ENCODE results near the gene UHMK1.
"Not testable (repeated sequence)": the region's sequence is repeated elsewhere in the genome, so short reads cannot be mapped to it uniquely, and the experiment has no call there.

The UHMK1 gene

DNA sequence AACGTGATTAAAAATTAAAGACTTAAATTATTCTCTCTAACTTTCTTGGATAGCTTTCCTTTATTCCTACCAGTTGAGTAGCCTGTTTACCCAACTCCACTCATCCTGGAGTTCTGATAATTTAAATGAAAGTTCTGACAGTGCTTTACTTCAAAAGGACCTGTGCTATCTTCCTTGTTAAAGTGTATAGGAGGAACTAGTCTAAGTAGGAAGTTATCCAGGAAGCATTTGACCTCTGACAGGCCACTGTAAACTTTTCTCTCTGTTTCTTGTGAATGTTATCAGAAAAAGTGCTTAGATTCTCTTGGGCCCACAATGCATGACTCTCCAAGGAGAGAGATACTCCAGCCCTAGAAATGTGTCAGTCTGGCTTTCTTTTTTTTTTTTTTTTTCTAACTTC, 73.1 kb downstream of the UHMK1 start:
- DNase-seq, result no peak

DNA sequence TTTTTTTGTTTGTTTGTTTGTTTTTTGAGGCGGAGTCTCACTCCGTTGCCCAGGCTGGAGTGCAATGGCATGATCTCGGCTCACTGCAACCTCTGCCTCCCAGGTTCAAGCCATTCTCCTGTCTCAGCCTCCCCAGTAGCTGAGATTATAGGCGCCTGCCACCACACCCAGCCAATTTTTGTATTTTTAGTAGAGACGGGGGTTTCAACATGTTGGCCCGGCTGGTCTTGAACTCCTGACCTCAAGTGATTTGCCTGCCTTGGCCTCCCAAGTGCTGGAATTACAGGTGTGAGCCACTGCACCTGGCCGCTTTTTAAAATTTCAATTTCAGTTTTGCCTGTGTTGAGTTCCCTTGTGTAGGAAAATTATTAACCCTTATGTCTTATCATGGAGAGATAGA, 73.5 kb downstream of the UHMK1 start:
- DNase-seq, result not testable (repeated sequence)

DNA sequence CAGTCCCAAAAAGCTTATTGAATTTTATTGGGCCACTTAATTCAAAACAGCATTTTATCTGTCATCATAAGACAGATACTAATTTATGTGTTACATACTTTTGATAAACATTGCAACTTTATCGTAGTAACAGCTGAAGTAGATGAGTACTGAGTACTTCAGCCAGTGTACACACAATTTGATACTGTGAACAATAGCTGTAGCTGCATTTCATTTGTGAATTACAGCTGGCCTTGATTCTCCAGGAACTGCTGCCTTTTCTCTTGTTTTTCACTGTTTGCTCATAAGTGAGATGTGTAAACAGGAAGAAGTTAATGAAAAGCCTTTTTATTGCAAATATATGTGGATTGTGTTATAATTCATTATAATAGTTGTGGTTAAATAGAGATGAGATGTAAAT, 74.1 kb downstream of the UHMK1 start:
- no peak for DNase-seq

DNA sequence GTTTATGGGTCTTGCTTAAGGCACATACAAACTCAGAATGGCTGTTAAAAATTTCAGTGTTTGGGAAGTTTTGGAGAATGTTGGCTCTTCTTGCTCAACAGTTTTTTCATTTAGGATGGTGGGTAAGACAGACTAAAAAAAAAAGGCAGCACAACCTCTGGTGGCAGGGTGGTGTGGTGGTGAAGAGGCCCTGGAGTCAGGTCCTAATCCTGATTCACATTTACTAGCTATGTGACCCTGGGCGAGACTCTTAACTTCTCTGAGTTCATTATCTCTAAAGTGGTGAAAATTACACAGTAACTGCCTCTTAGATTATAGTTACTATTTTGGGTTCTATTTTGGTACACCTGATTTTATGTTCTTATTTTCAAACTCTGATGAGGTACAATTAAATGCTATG, 75.5 kb downstream of the UHMK1 start:
- DNase-seq, result no peak

DNA sequence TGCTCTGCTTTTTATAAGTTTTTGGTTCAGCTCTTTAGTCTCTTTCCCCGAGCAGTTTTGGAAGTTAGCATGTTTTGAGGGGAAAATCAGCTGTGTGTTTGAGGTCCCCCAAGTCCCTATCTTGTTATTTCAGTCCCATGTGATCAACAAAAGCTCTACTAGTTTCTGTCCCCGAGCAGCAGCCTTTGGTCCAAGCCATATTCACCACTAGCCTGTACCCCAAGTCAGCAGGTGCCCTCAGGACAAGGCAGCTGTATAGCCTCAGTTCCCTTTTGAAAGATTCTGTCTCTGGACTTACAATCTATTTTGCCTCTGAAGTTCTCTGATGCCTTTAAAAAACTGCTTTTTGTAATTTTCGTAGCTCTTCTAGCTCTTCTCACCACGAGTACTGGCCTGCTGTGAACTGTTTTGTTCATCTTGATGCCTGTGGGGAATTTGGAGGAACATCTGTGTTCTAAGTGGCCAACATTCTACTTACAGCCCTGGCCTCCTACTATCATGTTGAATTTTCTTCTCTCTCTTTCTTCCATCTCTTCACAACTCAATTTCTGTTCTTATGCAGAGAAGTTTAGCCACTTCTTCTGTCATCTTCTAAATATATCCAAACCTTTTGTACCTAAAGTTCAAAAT, 80.6 kb downstream of the UHMK1 start:
- DNase-seq, result no peak

DNA sequence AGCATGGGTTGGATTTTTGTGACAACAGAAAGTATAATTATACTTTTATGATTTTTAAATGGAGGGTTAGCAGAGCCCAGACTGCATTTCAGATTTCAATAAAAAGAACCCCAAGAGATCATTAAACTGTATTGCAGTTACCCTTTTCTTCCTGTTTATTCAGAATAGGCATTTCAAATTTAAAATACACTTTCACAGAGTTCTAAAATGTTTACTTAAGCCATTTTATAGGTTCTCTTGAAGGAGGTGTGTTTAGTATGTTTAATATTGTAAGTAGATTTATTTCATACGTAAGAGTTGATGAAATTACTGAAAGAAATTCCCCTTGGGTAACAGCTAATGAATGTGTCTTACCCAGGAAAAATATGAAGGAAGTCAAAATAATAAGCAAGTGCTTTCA, 81.3 kb downstream of the UHMK1 start:
- DNase-seq, result no peak

All from kidney glomerular epithelial cell (primary cell).